T-cell (primary cell): Measurements from ENCODE around the gene SLC25A38. TPM values are rescaled to one million over a fixed set of nuclear protein-coding genes. Genes with fewer than 3 reads are reported as not detected.
"Not testable (repeated sequence)": the region's sequence is repeated elsewhere in the genome, so short reads cannot be mapped to it uniquely, and the experiment has no call there.

ENCODE experiments used
- ATAC-seq, 4 experiments: fragments of 200-7000 bp in 3 of 4; fragments of 150-1000 bp in 1 of 4; cut with Tn5 transposase; replicated peaks in 1 of 4; 1 replicate in 3 of 4; 2 replicates in 1 of 4; pipeline ENCODE4 v1.10.0; 2021; ENCODE audit warnings: moderate library complexity in 3 of 4, mild to moderate bottlenecking in 2 of 4, moderate number of reproducible peaks in 1 of 4
- CTCF ChIA-PET, 2 donors: fragments of 300-600 bp; sonication (Branson Sonifier 250); formaldehyde crosslinking; loops; one replicate each; lab custom pipeline; 2022; ENCODE audit warnings: antibody characterized with exemption in 2 of 2; lab: Charles Lee
- POLR2A ChIA-PET, 2 donors: fragments of 300-600 bp; sonication (Branson Sonifier 250); formaldehyde crosslinking; loops; one replicate each; lab custom pipeline; 2022; ENCODE audit warnings: antibody characterized with exemption in 2 of 2; lab: Charles Lee
- DNase-seq, 35 experiments: peaks; one replicate each; pipeline versions ENCODE4 v3.0.0 to v3.0.0-alpha.2; 2013 to 2023
- H3K27ac ChIP-seq: one replicate; pipeline ENCODE4 v1.5.1; 2013; ENCODE audit warnings: low read length
- H3K27me3 ChIP-seq, 2 experiments: replicated peaks in 1 of 2; 1 replicate in 1 of 2; 2 replicates in 1 of 2; pipeline versions ENCODE4 v1.6.1 to v1.7.0; 2013; ENCODE audit warnings: low read length in 1 of 2, mixed read lengths in 1 of 2; ENCODE audit not compliant: control insufficient read depth in 2 of 2, insufficient read depth in 2 of 2; ENCODE audit errors: extremely low read depth in 1 of 2
- H3K36me3 ChIP-seq, 2 donors: 1 replicate in 1 of 2; 2 replicates in 1 of 2; pipeline versions ENCODE4 v1.6.1 to v1.7.0; 2013; ENCODE audit warnings: low read length in 1 of 2; ENCODE audit not compliant: control insufficient read depth in 2 of 2, insufficient read depth in 1 of 2; ENCODE audit errors: extremely low read depth in 1 of 2
- H3K4me1 ChIP-seq, 2 experiments: 1 replicate in 1 of 2; 2 replicates in 1 of 2; pipeline versions ENCODE4 v1.6.1 to v1.7.0; 2013; ENCODE audit warnings: low read length in 2 of 2, mixed read lengths in 1 of 2; ENCODE audit not compliant: insufficient read depth in 2 of 2, control insufficient read depth in 1 of 2; ENCODE audit errors: extremely low read depth in 1 of 2
- H3K4me3 ChIP-seq, 2 donors: 1 replicate in 1 of 2; 2 replicates in 1 of 2; pipeline versions ENCODE4 v1.5.1 to v1.7.0; 2013; ENCODE audit warnings: mild to moderate bottlenecking in 2 of 2, low read length in 1 of 2, moderate library complexity in 1 of 2; ENCODE audit not compliant: control insufficient read depth in 1 of 2; ENCODE audit errors: extremely low read depth in 1 of 2
- H3K9me3 ChIP-seq: 2 replicates; pipeline ENCODE4 v1.7.0; 2013
- H3K27ac Mint-ChIP-seq, 2 donors: one replicate each; pipeline ENCODE4 v1.8.0; 2020 to 2021; ENCODE audit warnings: mild to moderate bottlenecking in 2 of 2, mixed read lengths in 2 of 2
- H3K27me3 Mint-ChIP-seq, 2 donors: one replicate each; pipeline ENCODE4 v1.8.0; 2021 to 2022; ENCODE audit warnings: mixed read lengths in 2 of 2
- H3K36me3 Mint-ChIP-seq: one replicate; pipeline ENCODE4 v1.8.0; 2021; ENCODE audit warnings: mixed read lengths
- H3K4me1 Mint-ChIP-seq, 3 donors: one replicate each; pipeline ENCODE4 v1.8.0; 2020 to 2022; ENCODE audit warnings: mixed read lengths in 3 of 3, mild to moderate bottlenecking in 1 of 3
- H3K4me3 Mint-ChIP-seq, 3 donors: one replicate each; pipeline ENCODE4 v1.8.0; 2020 to 2022; ENCODE audit warnings: mild to moderate bottlenecking in 3 of 3, mixed read lengths in 3 of 3, moderate library complexity in 3 of 3
- H3K9me3 Mint-ChIP-seq, 3 donors: one replicate each; pipeline ENCODE4 v1.8.0; 2020 to 2022; ENCODE audit warnings: mixed read lengths in 3 of 3
- WGBS: methylation state at CpG from one replicate; pipeline ENCODE4 v1.1.5; 2013; ENCODE audit warnings: missing lambda C conversion rate; ENCODE audit not compliant: insufficient coverage; 5-methylcytosine and 5-hydroxymethylcytosine counted together
- total RNA-seq, 35 experiments: library from RNA in 6 of 35; stranded (reverse) in 6 of 35; fragments of 120-200 nt in 1 of 35; gene quantifications; one replicate each; pipeline versions ENCODE4 v1.2.1 to v1.2.4 and lab custom pipeline; 2013 to 2026

Gene SLC25A38
- total RNA-seq, 5 donors from 2014 or later (not counting 1 experiment from before 2014, with no cell fraction given) = 40.2 to 53.6 (median 46.5) TPM

- H3K9me3 Mint-ChIP-seq, H3K36me3 Mint-ChIP-seq, H3K27ac Mint-ChIP-seq, CTCF ChIA-PET, DNase-seq, H3K27me3 ChIP-seq, H3K4me3 Mint-ChIP-seq, H3K9me3 ChIP-seq, H3K36me3 ChIP-seq, H3K27me3 Mint-ChIP-seq, H3K4me3 ChIP-seq, H3K27ac ChIP-seq, ATAC-seq, H3K4me1 Mint-ChIP-seq, H3K4me1 ChIP-seq, POLR2A ChIA-PET: not testable (repeated sequence)
- WGBS = no CpG with 5 or more reads among the region's 4 CpGs
Measured at GRCh38 chr3:39370450-39370849, 12.7 kb upstream of the SLC25A38 start.

GRCh38 chr3:39372833-39373232 lies 10.3 kb upstream of the SLC25A38 start:
- Mint-ChIP-seq H3K4me3 (no peak overlapping the region), H3K9me3 (peaks cover 0 to 3% (median 0%) of the 10 kb centered on the region in 3 donors), H3K27me3 (no peaks in the 10 kb centered on the region), H3K4me1 (peaks cover 0 to under 1% (median under 1%) of the 10 kb centered on the region in 3 donors), H3K36me3 (no peaks in the 10 kb centered on the region), H3K27ac (no peak overlapping the region)
- no peak overlapping the region for H3K27ac ChIP-seq
- no peaks in the 10 kb centered on the region for H3K36me3 ChIP-seq
- no peak for DNase-seq
- no peak overlapping the region for H3K4me3 ChIP-seq
- H3K9me3 ChIP-seq = no peaks in the 10 kb centered on the region
- ATAC-seq = no peak
- ChIA-PET CTCF (interaction anchor here in 1 of 2 donors (0.6 to 0.9 kb wide), 2 partner anchors 80 to 85 kb away, joined by 3 read pairs; no protein-coding TSS in a partner anchor), POLR2A (interaction anchor here (0.6 kb wide), 2 partner anchors 30 to 50 kb away, joined by 3 to 4 read pairs; no protein-coding TSS in a partner anchor)
- H3K27me3 ChIP-seq = peaks cover 0 to 3% of the 10 kb centered on the region in 2 experiments
- H3K4me1 ChIP-seq = peaks cover under 1% of the 10 kb centered on the region in 2 experiments

- Mint-ChIP-seq H3K9me3 (no peaks in the 10 kb centered on the region), H3K4me3 (no peak overlapping the region), H3K27me3 (no peaks in the 10 kb centered on the region), H3K36me3 (no peaks in the 10 kb centered on the region), H3K27ac (no peak overlapping the region), H3K4me1 (peaks cover 6 to 7% (median 7%) of the 10 kb centered on the region in 3 donors)
- Histone ChIP-seq H3K36me3 (no peaks in the 10 kb centered on the region), H3K4me3 (no peak overlapping the region), H3K27me3 (peaks cover 0 to 3% of the 10 kb centered on the region in 2 experiments), H3K27ac (no peak overlapping the region), H3K9me3 (no peaks in the 10 kb centered on the region), H3K4me1 (peaks cover 2 to 3% of the 10 kb centered on the region in 2 experiments)
- no peak for DNase-seq
- ChIA-PET CTCF (interaction anchor here (0.6 to 1.8 kb wide), 7 partner anchors 10 to 949 kb away, joined by 3 to 18 read pairs (median 4); no protein-coding TSS in a partner anchor), POLR2A (no interaction called here)
- 79% methylated on average over 2 of the region's 5 CpGs for WGBS
- ATAC-seq = no peak
Measured at GRCh38 chr3:39376959-39377634, 6.1 kb upstream of the SLC25A38 start.

GRCh38 chr3:39378088-39378487 lies 5.1 kb upstream of the SLC25A38 start:
- Histone ChIP-seq H3K9me3 (no peaks in the 10 kb centered on the region), H3K27me3 (peaks cover 0 to 3% of the 10 kb centered on the region in 2 experiments), H3K36me3 (no peaks in the 10 kb centered on the region), H3K27ac (no peak overlapping the region), H3K4me3 (no peak overlapping the region), H3K4me1 (peaks cover 9 to 10% of the 10 kb centered on the region in 2 experiments)
- Mint-ChIP-seq H3K4me3 (no peak overlapping the region), H3K9me3 (no peaks in the 10 kb centered on the region), H3K36me3 (no peaks in the 10 kb centered on the region), H3K27me3 (no peaks in the 10 kb centered on the region), H3K4me1 (peaks cover 7 to 15% (median 13%) of the 10 kb centered on the region in 3 donors), H3K27ac (no peak overlapping the region)
- ATAC-seq = peak; percentile 62 to 81 (median 79)
- POLR2A ChIA-PET = no interaction called here
- DNase-seq = peak; percentile 15 to 79 (median 50)
- 29% methylated on average over 2 of the region's 4 CpGs for WGBS
- CTCF ChIA-PET = interaction anchor here (0.6 to 1.8 kb wide), 19 partner anchors 9 to 935 kb away, joined by 3 to 18 read pairs (median 3); no protein-coding TSS in a partner anchor

GRCh38 chr3:39378957-39379777 lies 4.0 kb upstream of the SLC25A38 start:
- H3K27ac ChIP-seq = no peak overlapping the region
- no peaks in the 10 kb centered on the region for H3K27me3 Mint-ChIP-seq
- H3K4me1 Mint-ChIP-seq = peaks cover 7 to 20% (median 13%) of the 10 kb centered on the region in 3 donors
- no peaks in the 10 kb centered on the region for H3K9me3 ChIP-seq
- H3K36me3 ChIP-seq = no peaks in the 10 kb centered on the region
- ATAC-seq (no peak), DNase-seq (no peak)
- WGBS = over 99% methylated on average over 9 of the region's 10 CpGs
- ChIA-PET POLR2A (no interaction called here), CTCF (interaction anchor here (0.6 to 1.5 kb wide), 7 partner anchors 32 to 1239 kb away, joined by 3 to 6 read pairs (median 4); no protein-coding TSS in a partner anchor)
- peaks cover 10 to 18% of the 10 kb centered on the region in 2 experiments for H3K4me1 ChIP-seq
- peaks cover 0 to 3% of the 10 kb centered on the region in 2 experiments for H3K27me3 ChIP-seq
- H3K9me3 Mint-ChIP-seq = no peaks in the 10 kb centered on the region
- H3K4me3 ChIP-seq = no peak overlapping the region
- H3K4me3 Mint-ChIP-seq = no peak overlapping the region
- no peaks in the 10 kb centered on the region for H3K36me3 Mint-ChIP-seq
- no peak overlapping the region for H3K27ac Mint-ChIP-seq

GRCh38 chr3:39379778-39380155 lies 3.4 kb upstream of the SLC25A38 start:
- Mint-ChIP-seq H3K27me3 (no peaks in the 10 kb centered on the region), H3K4me1 (peaks cover 12 to 24% (median 18%) of the 10 kb centered on the region in 3 donors), H3K36me3 (no peaks in the 10 kb centered on the region), H3K9me3 (no peaks in the 10 kb centered on the region), H3K4me3 (no peak overlapping the region), H3K27ac (no peak overlapping the region)
- ATAC-seq = no peak
- Histone ChIP-seq H3K4me1 (peaks cover 10 to 23% of the 10 kb centered on the region in 2 experiments), H3K27ac (no peak overlapping the region), H3K27me3 (peaks cover 0 to 2% of the 10 kb centered on the region in 2 experiments), H3K9me3 (no peaks in the 10 kb centered on the region), H3K4me3 (no peak overlapping the region), H3K36me3 (no peaks in the 10 kb centered on the region)
- WGBS = no CpG with 5 or more reads among the region's 5 CpGs
- ChIA-PET POLR2A (no interaction called here), CTCF (interaction anchor here (0.6 to 0.7 kb wide), 4 partner anchors 32 to 1239 kb away, joined by 3 to 5 read pairs (median 4); no protein-coding TSS in a partner anchor)
- DNase-seq = no peak
